ENCODE results near the gene MSANTD1. TPM values are rescaled to one million over a fixed set of nuclear protein-coding genes. Genes with fewer than 3 reads are reported as not detected.

Gene MSANTD1
- total and polyA plus RNA-seq, 9 donors = 0.15 to 1.4 (median 0.87) TPM

GRCh38 chr4:3266076-3266475 lies 17.1 kb downstream of the MSANTD1 start:
- WGBS, 3 donors = 92 to 94% (median 94%) methylated on average over 17 of the region's 17 CpGs
- no peak for DNase-seq
- intact Hi-C loops (cut with DNase I) = no loop called here

GRCh38 chr4:3267576-3268394 lies 18.8 kb downstream of the MSANTD1 start:
- DNase-seq = peak in 1 of 5 donors; percentile 10
- H3K27me3 ChIP-seq = no peaks in the 10 kb centered on the region
- no peaks in the 10 kb centered on the region for H3K36me3 ChIP-seq
- no peak overlapping the region for H3K4me3 ChIP-seq
- no peak overlapping the region for H3K27ac ChIP-seq
- intact Hi-C loops (cut with DNase I) = no loop called here
- 71 to 80% (median 74%) methylated on average over 14 to 18 of the region's 18 CpGs for WGBS, 3 donors
- H3K9me3 ChIP-seq = no peaks in the 10 kb centered on the region
- H3K4me1 ChIP-seq (ENCODE audit: insufficient read depth) = no peaks in the 10 kb centered on the region
- TF ChIP-seq EP300 (IDR thresholded peaks at IDR 0.05) (no peak), CTCF (IDR thresholded peaks at IDR 0.05) (no peak), POLR2A (IDR thresholded peaks at IDR 0.05) (no peak)

More at GRCh38 chr4:3266076-3266475, 17.1 kb downstream of the MSANTD1 start:
- Histone ChIP-seq H3K9me3 (no peaks in the 10 kb centered on the region), H3K27me3 (no peaks in the 10 kb centered on the region), H3K4me3 (no peak overlapping the region), H3K4me1 (ENCODE audit: insufficient read depth) (no peaks in the 10 kb centered on the region), H3K36me3 (no peaks in the 10 kb centered on the region), H3K27ac (no peak overlapping the region)
- TF ChIP-seq EP300 (IDR thresholded peaks at IDR 0.05) = no peak
- TF ChIP-seq POLR2A (IDR thresholded peaks at IDR 0.05) = no peak
- no peak for TF ChIP-seq CTCF (IDR thresholded peaks at IDR 0.05)

GRCh38 chr4:3268395-3269104 lies 19.6 kb downstream of the MSANTD1 start:
- WGBS, 3 donors = 87 to 88% (median 88%) methylated on average over 17 of the region's 17 CpGs
- intact Hi-C loops (cut with DNase I) = no loop called here

More at GRCh38 chr4:3268395-3269104, 19.6 kb downstream of the MSANTD1 start:
- Histone ChIP-seq H3K27ac (no peak overlapping the region), H3K9me3 (no peaks in the 10 kb centered on the region), H3K4me3 (no peak overlapping the region), H3K36me3 (no peaks in the 10 kb centered on the region), H3K27me3 (no peaks in the 10 kb centered on the region), H3K4me1 (ENCODE audit: insufficient read depth) (no peaks in the 10 kb centered on the region)
- no peak for TF ChIP-seq CTCF (IDR thresholded peaks at IDR 0.05)
- TF ChIP-seq EP300 (IDR thresholded peaks at IDR 0.05) = no peak
- no peak for TF ChIP-seq POLR2A (IDR thresholded peaks at IDR 0.05)
- no peak for DNase-seq

Measured in ovary (tissue), 9 donors.